Body of pancreas (tissue), 4 donors: Measurements from ENCODE around the gene ANO10. TPM values are rescaled to one million over a fixed set of nuclear protein-coding genes. Genes with fewer than 3 reads are reported as not detected.
"Not testable (repeated sequence)": the region's sequence is repeated elsewhere in the genome, so short reads cannot be mapped to it uniquely, and the experiment has no call there.

Experiments used
- ATAC-seq: fragments of 150-250 bp; one replicate; pipeline ENCODE4 v1.9.1; 2016
- DNase-seq, 4 donors: peaks; one replicate each; pipeline ENCODE4 v3.0.0-alpha.2; 2019
- H3K27ac ChIP-seq, 4 donors: fragments of 200-600 bp; sonication (generic); 1 replicate in 3 of 4; 2 replicates in 1 of 4; pipeline versions ENCODE4 v1.5.1 to v1.6.1; 2016 to 2019; ENCODE audit warnings: mild to moderate bottlenecking in 1 of 4, mixed read lengths in 1 of 4, moderate library complexity in 1 of 4
- H3K27me3 ChIP-seq, 2 donors: fragments of 200-600 bp; sonication (generic); one replicate each; pipeline ENCODE4 v1.6.0; 2016; ENCODE audit warnings: mild to moderate bottlenecking in 1 of 2
- H3K36me3 ChIP-seq, 2 donors: fragments of 200-600 bp; sonication (generic); replicated peaks in 1 of 2; 2 replicates each; pipeline ENCODE4 v1.5.1; 2016; ENCODE audit warnings: low read depth in 2 of 2; ENCODE audit not compliant: insufficient read depth in 1 of 2
- H3K4me1 ChIP-seq: fragments of 200-600 bp; sonication (generic); one replicate; pipeline ENCODE4 v1.6.0; 2016
- H3K4me3 ChIP-seq, 2 donors: fragments of 200-600 bp; sonication (generic); 1 replicate in 1 of 2; 2 replicates in 1 of 2; pipeline ENCODE4 v1.5.1; 2016 to 2019
- H3K9me3 ChIP-seq, 3 donors: fragments of 200-600 bp; sonication (generic); 1 replicate in 2 of 3; 2 replicates in 1 of 3; pipeline ENCODE4 v1.5.1; 2016
- CTCF ChIP-seq, 7 experiments: fragments of 450-650 bp in 4 of 7; fragments of 200-600 bp in 3 of 7; sonication (generic) in 3 of 7; IDR thresholded peaks; one replicate each; pipeline ENCODE4 v1.5.1; 2016 to 2019; ENCODE audit warnings: antibody characterized with exemption in 7 of 7
- POLR2A ChIP-seq, 3 donors: fragments of 450-650 bp; IDR thresholded peaks; one replicate each; pipeline ENCODE4 v1.6.1; 2016; ENCODE audit warnings: antibody characterized with exemption in 3 of 3, mild to moderate bottlenecking in 2 of 3
- WGBS, 2 donors: methylation state at CpG; one replicate each; pipeline ENCODE4 v1.1.5; 2017; 5-methylcytosine and 5-hydroxymethylcytosine counted together
- intact Hi-C: fragments of 100-400 bp; cut with DNase I; formaldehyde crosslinking; loops from one replicate; pipeline ENCODE4 v1.15.1; 2023
- total RNA-seq, 2 donors: library from RNA; depleted of rRNA; stranded (reverse); fragments of >200 nt; gene quantifications; one replicate each; pipeline ENCODE4 v1.1.0, GENCODE V29; 2016

ANO10 gene
- total RNA-seq, 2 donors from 2014 or later = 14.3 to 16.2 TPM

- H3K36me3 ChIP-seq = no peaks in the 10 kb centered on the region
- no peak overlapping the region for H3K4me3 ChIP-seq
- DNase-seq (no peak), ATAC-seq (no peak)
- intact Hi-C loops = no loop called here
- WGBS, 2 donors = 92 to 97% methylated on average over 3 of the region's 3 CpGs
- peaks cover 0 to 6% (median 4%) of the 10 kb centered on the region in 3 donors for H3K9me3 ChIP-seq
- H3K27me3 ChIP-seq = no peaks in the 10 kb centered on the region
- H3K4me1 ChIP-seq = no peaks in the 10 kb centered on the region
- no peak overlapping the region for H3K27ac ChIP-seq
- TF ChIP-seq POLR2A (IDR thresholded peaks at IDR 0.05) (no peak), CTCF (IDR thresholded peaks at IDR 0.05) (no peak)
Observed at GRCh38 chr3:43523454-43524053, 98.3 kb downstream of the ANO10 start.

- Histone ChIP-seq H3K4me3 (no peak overlapping the region), H3K4me1 (no peaks in the 10 kb centered on the region), H3K27ac (no peak overlapping the region), H3K27me3 (no peaks in the 10 kb centered on the region), H3K9me3 (peaks cover 0 to 7% (median 4%) of the 10 kb centered on the region in 3 donors), H3K36me3 (no peaks in the 10 kb centered on the region)
- no peak for DNase-seq
- intact Hi-C loops = no loop called here
- WGBS, 2 donors = 90 to 94% methylated on average over 3 of the region's 3 CpGs
- TF ChIP-seq CTCF (IDR thresholded peaks at IDR 0.05) (no peak), POLR2A (IDR thresholded peaks at IDR 0.05) (no peak)
- no peak for ATAC-seq
Observed at GRCh38 chr3:43522727-43523362, 99.0 kb downstream of the ANO10 start.

GRCh38 chr3:43521941-43522340 is 99.9 kb downstream of the ANO10 start:
- Histone ChIP-seq H3K4me1 (no peaks in the 10 kb centered on the region), H3K36me3 (no peaks in the 10 kb centered on the region), H3K4me3 (no peak overlapping the region), H3K9me3 (peaks cover 0 to 7% (median 0%) of the 10 kb centered on the region in 3 donors), H3K27me3 (no peaks in the 10 kb centered on the region), H3K27ac (no peak overlapping the region)
- TF ChIP-seq CTCF (IDR thresholded peaks at IDR 0.05) (no peak), POLR2A (IDR thresholded peaks at IDR 0.05) (no peak)
- intact Hi-C loops = no loop called here
- no peak for DNase-seq
- no peak for ATAC-seq
- WGBS, 2 donors = 81 to 95% methylated on average over 1 of the region's 1 CpG

- H3K4me3 ChIP-seq, H3K4me1 ChIP-seq, DNase-seq, H3K9me3 ChIP-seq, H3K36me3 ChIP-seq, ATAC-seq, H3K27me3 ChIP-seq, H3K27ac ChIP-seq, intact Hi-C loops: not testable (repeated sequence)
- WGBS, 2 donors = 92 to 95% methylated on average over 7 of the region's 7 CpGs
Observed at GRCh38 chr3:43518515-43518914, 103.3 kb downstream of the ANO10 start.

GRCh38 chr3:43515970-43516635 is 105.7 kb downstream of the ANO10 start:
- TF ChIP-seq CTCF (IDR thresholded peaks at IDR 0.05) (no peak), POLR2A (IDR thresholded peaks at IDR 0.05) (no peak)
- no peak for ATAC-seq
- intact Hi-C loops = no loop called here
- 66 to 68% methylated on average over 9 of the region's 9 CpGs for WGBS, 2 donors
- DNase-seq = no peak
- no peaks in the 10 kb centered on the region for H3K36me3 ChIP-seq
- H3K4me1 ChIP-seq = peaks cover 6% of the 10 kb centered on the region
- no peak overlapping the region for H3K4me3 ChIP-seq
- H3K9me3 ChIP-seq = peaks cover 0 to 7% (median 0%) of the 10 kb centered on the region in 3 donors
- no peak overlapping the region for H3K27ac ChIP-seq
- no peaks in the 10 kb centered on the region for H3K27me3 ChIP-seq
